ENCODE measurements around the gene ZBTB43.

GRCh38 chr9:126849591-126850225, 44.9 kb downstream of the ZBTB43 start:
- TF ChIP-seq CTCF (IDR thresholded peaks at IDR 0.05) (no peak), POLR2A (IDR thresholded peaks at IDR 0.05) (no peak)
